Adrenal gland (tissue), 5 donors: Measurements from ENCODE around the gene AFAP1L2.

Experiments used
- POLR2A ChIP-seq, 2 donors: fragments of 450-650 bp; IDR thresholded peaks; one replicate each; pipeline ENCODE4 v1.6.1; 2017; ENCODE audit warnings: antibody characterized with exemption in 2 of 2, mild to moderate bottlenecking in 2 of 2, moderate library complexity in 1 of 2
- TF ChIP-seq, protein P1 (sequence below), 6 experiments: fragments of 450-650 bp in 4 of 6; fragments of 200-600 bp in 2 of 6; sonication (generic) in 1 of 6; IDR thresholded peaks; 1 replicate in 5 of 6; 2 replicates in 1 of 6; pipeline versions ENCODE4 v1.5.1 to v1.8.0; 2016 to 2021; ENCODE audit warnings: antibody characterized with exemption in 6 of 6, mild to moderate bottlenecking in 2 of 6, moderate library complexity in 1 of 6
- donor health status: DM: no; HTN: no; CAD: no.

DNA sequence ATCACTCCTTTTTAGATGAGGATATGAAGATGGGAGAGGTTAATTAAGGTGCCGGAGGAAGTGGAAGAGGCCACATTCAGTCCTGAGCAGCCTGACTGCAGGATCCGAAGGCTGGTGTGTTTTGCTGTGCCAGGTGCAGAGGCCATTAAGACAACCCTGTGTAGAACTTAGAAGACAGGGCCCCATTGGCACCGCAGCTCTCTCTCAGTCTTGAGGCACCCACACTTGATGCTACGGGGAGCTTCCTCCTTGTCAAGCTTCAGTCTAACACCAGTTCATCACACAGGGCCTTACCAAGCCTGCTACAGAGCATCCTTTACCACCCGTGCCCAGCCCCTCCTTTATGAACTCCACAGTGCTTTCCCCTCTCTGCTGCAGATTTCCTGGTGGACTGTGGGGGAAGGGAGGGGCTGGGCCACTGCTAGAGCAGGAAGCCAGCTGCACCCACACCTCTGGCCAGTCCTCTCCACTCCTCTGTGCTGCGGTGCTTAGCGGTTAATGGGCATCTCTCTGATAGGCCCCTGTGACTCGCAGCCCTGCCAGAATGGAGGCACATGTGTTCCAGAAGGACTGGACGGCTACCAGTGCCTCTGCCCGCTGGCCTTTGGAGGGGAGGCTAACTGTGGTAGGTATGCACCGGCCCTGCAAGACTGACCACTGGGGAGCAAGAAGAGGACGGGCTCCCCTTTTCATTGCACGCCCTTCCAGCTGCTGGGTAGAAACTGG is 119.8 kb downstream of the AFAP1L2 start:
- TF ChIP-seq, protein P1, sequence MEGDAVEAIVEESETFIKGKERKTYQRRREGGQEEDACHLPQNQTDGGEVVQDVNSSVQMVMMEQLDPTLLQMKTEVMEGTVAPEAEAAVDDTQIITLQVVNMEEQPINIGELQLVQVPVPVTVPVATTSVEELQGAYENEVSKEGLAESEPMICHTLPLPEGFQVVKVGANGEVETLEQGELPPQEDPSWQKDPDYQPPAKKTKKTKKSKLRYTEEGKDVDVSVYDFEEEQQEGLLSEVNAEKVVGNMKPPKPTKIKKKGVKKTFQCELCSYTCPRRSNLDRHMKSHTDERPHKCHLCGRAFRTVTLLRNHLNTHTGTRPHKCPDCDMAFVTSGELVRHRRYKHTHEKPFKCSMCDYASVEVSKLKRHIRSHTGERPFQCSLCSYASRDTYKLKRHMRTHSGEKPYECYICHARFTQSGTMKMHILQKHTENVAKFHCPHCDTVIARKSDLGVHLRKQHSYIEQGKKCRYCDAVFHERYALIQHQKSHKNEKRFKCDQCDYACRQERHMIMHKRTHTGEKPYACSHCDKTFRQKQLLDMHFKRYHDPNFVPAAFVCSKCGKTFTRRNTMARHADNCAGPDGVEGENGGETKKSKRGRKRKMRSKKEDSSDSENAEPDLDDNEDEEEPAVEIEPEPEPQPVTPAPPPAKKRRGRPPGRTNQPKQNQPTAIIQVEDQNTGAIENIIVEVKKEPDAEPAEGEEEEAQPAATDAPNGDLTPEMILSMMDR (IDR thresholded peaks at IDR 0.05) = no peak
- TF ChIP-seq POLR2A (IDR thresholded peaks at IDR 0.05) = no peak
